Ureter (tissue), 1 donor: ENCODE results near the gene NEK3. TPM values are rescaled to one million over a fixed set of nuclear protein-coding genes. Genes with fewer than 3 reads are reported as not detected.
"Not testable (repeated sequence)": the region's sequence is repeated elsewhere in the genome, so short reads cannot be mapped to it uniquely, and the experiment has no call there.

Experiments used
- DNase-seq: peaks from one replicate; pipeline ENCODE4 v3.0.0-alpha.2; 2020; ENCODE audit warnings: low spot score
- total RNA-seq: library from RNA; stranded (reverse); gene quantifications from one replicate; pipeline ENCODE4 v1.2.4, GENCODE V29; 2023
- donor health status: DM: yes; HTN: yes; CAD: no.

The NEK3 gene
- total RNA-seq, 1 donor from 2014 or later, result 17.3 TPM

DNA sequence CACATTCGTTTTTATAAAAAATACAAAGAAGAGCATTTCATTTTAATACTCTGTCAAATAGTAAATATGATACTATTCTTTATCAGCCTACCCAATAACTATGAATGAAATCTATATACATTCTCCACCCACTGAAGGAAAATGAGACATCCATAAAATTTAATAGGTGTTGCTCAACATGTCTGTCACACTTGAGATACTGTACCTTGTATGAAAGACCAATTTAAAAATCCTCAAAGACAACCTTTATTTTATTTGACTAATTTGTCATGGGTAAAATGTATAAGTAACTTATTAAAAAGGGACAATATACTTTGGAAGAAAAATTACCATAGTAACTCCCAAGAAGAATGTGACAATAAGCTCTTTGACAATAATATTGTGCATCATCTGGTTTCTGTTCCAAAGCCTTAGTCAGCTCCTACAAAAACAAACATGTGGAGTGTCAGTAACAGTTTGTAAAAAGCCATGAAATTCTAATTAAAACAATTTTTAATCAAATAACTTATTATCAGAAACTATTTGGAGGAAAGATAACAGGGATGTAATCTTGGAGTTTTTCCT is 11.5 kb upstream of the NEK3 start:
- not testable (repeated sequence) for DNase-seq

DNA sequence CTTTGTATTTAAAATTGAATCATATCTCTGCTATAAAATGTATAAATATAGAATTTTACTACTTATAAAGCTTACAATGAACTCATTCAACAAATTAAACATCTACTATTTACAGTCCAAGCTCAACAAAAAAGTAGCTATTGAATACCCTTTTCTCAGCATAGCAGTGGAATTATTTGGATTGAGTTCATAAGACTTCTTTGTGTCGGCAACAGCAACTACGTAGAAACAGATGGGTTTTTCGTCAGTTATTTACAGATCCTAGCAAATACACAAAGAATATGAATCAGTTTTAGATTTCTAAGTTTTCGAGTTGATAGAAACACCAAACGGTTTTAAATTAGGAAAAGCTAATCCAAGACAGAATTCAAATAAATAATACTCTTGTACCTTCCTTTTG is 10.4 kb upstream of the NEK3 start:
- no peak for DNase-seq

DNA sequence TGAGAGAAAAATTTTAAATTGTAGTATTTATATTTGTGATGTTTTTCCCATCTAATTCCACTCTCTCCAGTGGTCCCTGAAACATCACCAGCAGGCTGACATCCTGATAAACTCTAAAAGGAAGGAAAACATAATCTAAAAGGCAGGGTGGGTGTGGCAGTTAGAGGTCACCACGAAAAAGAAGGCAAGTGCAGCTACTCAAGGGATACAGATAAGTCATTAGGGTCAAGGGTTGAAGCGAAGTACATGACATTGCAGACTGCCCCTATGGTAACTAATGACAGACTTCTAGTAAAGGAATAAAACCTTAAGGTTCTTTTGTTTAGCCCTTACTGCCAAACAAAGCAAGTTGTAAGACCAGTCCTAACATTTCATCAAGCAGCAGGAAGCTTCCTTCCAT is 6.0 kb upstream of the NEK3 start:
- DNase-seq, result no peak

DNA sequence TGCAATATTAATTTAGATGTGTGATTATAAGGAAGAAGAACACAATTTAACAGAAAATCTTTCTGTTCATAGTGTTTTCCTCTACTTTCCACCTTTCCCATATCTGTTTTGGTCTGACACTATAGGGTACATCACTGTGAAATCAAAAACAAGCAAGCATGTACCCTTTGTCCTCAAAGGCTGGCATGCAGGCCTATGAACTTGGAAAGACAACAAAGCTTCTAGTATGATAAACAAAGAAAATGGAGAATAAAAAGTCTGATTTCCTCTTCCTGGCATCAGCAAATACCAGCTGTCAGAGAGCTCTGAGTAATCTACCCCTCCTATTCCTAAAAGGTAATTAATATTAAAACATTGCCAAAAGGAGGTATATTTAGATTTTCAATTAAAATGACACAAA is 5.6 kb upstream of the NEK3 start:
- no peak for DNase-seq

DNA sequence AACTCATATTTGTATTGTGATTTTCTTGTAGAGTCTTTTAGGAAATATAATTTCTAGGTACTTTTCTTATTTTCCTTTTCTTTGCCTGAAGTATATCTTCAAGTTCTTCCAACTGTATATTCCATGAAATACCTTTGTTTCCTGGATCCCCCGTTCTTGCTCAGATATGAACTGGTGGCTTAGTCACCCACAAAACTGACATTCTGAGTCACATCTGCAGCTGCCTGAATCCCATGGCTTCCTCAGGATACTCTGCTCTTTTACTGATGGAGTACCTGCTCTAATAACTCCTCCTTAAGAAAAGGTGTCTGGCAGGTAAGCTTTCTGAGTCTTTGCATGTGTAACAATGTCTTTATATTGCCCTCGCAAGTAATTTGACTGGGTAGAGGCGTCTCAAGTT is 4.5 kb upstream of the NEK3 start:
- DNase-seq, result not testable (repeated sequence)

DNA sequence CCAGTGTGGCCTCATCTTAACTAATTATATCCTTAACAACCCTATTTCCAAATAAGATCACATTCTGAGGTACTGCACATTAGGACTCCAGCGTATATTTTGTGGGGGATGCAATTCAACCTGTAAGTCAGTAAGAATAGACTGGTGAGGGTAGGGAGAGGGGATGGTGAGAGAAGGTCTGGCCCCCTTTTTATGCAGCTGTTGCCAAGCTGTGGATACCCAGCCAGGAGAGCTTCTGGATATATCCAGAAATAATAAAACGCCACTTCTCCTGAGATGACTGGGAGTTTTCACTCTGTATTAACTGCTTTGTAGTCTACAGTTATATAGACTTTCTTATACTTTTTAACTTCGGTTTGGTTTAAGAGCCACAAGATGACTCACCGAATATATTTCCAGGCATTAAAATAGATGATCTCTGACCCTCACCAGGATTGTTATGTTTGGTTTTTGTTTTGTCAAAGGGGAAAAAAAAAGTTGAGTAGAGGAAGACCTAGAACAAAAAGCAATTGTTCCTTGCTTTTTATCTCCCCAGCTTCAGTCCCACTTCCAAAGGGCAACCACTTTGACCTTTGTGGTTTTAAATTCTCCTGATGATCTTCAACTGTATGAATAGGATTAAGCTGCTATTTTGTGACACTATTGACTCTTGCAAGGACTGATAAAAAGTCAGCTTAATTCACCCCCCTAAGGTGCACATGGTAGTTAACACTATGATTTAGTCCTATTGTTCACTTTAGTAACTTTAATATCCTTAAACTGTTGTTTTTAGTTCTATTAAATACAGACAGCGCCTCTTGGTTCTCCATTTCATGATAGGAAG is 3.1 kb upstream of the NEK3 start:
- DNase-seq, result no peak

DNA sequence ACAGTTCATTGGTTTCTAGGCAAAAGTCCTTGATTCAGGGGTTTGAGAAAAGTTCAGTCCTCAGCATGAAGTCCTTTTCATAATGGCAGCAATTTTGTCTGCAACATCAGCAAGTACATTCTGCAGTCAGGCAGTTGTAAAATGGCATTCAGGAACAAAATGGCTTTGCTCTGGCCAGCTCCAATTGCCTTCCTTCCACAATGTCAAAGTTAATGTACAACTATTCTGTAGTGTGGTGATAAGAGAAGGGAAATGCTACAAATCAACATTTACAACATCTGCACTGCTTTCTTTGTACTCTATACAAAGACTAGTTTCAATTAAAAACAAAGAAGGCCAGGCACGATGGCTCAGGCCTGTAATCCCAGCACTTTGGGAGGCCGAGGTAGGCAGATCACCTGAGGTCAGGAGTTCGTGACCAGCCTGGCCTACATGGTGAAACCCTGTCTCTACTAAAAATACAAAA is 1.8 kb upstream of the NEK3 start:
- no peak for DNase-seq

DNA sequence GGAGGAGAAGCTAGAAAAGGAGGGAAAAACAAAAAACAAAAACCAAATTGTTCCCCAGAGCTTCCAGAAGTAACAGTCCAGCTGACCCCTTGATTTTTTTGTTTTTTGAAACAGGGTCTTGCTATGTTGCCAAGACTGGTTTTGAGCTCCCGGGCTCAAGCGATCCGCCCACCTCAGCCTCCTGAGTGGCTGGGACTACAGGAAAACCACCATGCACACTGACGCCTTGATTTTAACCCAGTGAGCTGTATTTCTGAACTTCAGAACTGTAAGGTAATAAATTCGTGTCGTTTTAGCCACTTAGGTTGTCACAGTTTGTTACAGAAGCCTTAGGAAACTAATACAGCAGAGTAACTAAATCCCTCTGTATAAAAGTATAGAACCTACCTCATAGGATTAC is 1.1 kb upstream of the NEK3 start:
- DNase-seq, result no peak

DNA sequence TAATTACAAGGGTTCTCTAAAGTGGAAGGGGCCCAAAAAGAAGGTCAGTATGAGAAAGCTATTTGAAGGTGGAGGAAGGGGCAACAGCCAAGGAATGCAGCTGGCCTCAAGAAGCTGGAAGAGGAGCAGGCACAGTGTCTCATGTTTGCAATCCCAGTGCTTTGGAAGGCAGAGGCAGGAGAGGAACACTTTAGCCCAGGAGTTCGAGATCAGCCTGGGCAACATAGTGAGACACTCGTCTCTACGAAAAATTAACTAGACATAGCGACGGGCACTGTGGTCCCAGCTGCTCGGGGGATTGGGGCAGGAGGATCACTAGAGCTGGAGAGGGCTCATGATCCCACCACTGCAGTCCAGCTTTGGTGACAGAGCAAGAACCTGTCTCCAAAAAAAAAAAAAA is 656 bp upstream of the NEK3 start:
- DNase-seq, result no peak

DNA sequence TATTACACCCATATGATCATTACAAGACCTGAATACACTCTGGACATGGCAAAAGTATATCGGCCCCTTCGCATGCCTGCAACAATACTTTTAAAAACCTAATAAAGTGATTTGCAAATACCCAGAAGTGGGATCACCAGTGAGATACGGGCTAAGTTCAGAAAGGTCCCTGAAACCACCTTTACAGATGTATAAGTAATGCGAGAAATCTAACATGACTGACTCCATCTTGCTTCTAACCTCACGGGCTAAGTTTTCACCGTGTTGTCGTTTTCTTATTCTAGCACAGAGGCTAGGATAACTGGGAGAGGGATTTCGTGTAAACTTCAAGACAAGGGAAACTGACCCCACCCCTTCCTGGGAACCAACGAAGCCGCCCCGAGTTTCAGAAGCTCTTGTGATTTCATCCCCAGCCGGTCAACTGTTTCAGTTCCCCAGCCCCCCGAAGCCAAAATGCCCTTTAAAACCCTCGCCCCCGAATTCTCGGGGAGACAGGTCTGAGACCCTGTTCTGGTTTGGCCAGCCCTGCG is 703 bp downstream of the NEK3 start:
- DNase-seq, result peak; percentile 49

DNA sequence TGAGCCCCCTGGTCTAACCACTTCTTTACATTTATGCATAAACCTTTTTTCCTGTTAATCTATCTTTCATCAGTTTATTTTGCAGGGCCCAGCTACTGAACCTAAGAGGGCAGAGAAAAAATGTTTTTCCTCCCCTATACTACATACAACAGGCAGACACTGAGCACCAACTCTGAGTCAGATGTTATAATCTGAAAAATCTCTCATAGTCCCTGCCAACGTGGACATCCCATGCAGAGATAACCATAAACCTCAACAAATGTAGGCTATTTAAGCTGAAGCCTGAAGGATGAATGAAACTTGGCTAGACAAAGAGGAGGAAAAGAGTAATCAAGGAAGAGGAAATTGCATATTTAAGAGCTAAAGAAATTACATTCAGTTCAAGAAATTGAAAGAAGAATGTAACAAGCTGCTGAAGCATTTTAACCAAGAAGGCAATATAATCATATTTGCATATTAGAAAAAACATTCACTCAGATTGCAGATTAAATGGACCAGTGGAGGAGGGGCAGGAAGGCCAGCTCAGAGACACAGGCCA is 2.6 kb downstream of the NEK3 start:
- DNase-seq, result no peak

DNA sequence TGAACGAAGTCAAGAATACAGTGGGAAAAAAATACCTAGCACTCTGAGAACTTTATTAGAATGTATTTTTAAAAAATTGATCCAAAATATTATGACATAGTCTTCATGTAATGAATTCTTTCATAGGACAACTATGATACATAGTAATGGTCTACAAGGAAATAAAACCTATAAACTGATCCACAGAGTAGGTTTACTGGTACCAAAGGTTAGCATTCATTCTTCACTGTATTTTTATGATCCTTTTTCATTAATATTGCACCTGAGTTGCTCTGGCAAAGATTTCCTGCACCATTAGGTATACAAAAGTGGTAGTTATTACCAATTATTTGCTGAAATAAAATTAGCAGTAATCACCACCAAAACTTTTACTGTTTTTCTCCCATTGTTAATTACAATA is 4.2 kb downstream of the NEK3 start:
- no peak for DNase-seq

DNA sequence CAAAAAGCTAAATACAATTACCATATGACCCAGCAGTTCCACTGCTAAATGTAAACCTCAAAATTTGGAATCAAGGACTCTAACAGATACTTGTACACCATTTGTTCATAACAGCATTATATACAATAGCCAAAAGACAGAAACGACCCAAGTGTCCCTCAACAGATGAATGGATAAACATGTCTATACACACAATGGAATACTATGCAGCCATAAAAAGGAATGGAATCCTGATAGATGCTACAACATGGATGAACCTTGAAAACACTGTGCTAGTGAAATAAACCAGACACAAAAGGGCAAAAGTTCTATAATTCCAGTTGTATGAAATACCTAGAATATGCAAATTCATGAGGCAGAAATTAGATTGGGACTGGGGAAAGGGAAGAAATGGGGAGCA is 12.2 kb downstream of the NEK3 start:
- DNase-seq, result no peak

DNA sequence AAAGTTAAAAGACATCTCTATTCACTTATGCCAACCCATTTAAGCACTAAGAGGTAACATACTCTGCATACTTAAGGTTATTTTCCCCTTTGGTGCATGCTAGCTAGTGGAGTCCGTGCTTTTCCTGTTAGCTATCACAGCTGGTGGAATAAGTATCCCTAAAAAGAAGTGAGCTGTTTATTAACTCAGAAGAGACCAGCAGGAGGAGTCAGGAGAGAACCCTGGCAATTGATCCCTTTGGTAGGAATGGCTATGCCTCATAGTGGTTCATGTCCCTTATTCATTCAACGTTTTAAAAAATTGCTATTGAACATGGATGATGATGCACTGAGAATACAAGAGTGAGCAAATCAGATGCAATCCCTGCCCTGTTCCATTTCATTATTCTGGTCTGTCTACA is 18.1 kb downstream of the NEK3 start:
- DNase-seq, result no peak

DNA sequence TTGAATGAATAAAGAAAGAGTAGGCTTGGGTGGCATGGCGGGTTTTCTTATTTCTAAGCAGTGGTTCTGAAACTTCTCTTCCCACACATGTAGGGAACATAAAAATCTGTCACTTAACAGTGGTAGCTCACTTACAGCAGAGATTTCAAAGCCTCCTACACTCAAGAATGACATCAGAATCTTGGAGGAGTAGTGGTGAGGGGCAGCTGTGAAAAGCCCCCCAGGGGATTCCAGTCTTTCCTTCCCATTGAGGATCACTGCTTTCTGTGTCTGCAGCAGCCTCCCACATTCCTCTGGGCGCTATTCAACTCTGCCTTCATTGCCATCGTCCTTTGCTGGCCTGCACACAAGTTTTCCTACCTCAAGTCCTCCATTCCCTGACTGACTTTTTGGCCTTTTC is 21.9 kb downstream of the NEK3 start:
- no peak for DNase-seq

DNA sequence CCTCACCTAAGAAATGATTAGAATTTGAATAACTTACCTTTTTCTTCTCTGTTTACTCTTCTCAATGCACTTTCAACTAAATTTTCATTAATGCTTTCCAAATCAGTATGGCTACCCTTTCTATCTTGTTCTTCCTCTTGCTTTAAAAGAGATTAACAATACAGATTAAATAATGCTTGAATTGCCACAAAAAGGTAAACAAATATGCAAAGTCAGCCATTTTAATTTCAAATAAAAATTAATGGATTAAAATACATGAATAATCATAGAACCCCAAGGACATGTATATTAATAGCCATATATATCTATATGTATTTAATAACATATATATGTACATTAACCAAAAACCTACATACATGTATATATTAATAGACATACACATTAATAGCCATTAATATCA is 22.6 kb downstream of the NEK3 start:
- no peak for DNase-seq

DNA sequence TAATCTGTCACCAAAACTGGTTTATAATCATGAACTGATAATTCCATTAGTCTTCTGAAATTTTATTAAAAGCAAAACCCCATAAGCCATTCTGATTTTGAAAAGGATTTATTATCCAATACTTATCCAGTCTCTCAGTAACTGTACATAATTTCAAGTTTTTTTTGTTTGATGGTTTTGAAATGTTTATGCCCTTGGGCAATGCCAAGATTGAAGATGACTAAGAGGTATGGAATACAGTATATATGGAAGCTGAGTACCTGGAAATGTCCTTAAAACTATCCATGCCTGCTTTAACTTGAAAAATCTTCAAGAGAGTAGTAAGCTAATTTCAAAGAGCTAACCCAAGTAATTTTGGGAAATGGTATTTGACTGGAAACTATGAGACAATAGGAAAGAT is 28.8 kb downstream of the NEK3 start:
- DNase-seq, result no peak

DNA sequence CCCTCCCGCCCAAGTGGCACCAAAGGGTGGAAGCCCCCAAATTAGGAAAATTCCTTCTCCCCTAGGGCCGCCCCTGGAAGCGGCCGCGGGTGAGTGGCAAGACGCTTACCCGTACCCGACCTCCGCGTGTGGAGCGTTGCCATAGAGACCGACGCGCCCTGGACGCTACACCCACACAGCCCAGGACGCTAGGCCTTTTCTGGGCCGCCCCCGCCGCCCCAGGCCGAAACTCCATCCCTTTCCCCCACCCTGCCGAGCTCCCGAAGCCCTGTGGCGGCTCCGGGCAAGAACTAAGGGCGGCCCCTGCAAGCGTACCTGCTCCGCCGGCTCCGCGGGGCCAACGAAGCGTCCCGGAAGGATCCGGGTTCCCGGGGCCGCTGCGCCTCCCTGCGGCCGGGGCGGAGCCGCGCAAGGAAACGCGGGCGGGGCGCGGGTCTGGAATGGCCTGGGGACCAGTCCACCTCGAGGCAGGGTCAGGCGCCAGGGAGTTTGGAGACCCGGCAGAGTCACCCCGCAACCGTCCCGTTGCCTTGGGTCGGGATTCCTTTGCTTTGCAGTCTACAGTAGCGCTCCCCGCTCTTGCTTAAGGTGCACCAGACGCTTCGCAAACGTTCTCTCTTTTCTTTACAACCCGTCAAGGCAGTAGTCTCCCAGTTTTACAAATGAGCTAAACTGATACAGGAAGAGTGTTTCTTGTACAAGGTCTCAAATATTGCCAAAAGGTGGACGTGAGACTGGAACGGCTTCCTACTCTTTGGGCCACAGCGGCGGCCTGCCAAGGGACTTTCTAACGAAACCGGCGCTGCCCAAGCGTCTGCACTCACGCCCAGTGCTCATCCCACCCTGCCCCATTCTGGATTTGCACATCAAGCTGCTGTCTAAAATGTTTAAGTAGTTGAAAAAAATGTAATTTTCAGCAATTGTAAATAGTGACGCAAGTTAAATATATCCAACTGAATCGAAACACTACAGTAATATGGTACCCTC is 30.4 kb downstream of the NEK3 start, which contains the start of gene NEK5:
Gene NEK5, minus strand, starts transcription at position 360 of the 987 bp plus-strand sequence. CDS start 1,591 bp downstream, outside the sequence.
- peak; percentile 51 for DNase-seq

DNA sequence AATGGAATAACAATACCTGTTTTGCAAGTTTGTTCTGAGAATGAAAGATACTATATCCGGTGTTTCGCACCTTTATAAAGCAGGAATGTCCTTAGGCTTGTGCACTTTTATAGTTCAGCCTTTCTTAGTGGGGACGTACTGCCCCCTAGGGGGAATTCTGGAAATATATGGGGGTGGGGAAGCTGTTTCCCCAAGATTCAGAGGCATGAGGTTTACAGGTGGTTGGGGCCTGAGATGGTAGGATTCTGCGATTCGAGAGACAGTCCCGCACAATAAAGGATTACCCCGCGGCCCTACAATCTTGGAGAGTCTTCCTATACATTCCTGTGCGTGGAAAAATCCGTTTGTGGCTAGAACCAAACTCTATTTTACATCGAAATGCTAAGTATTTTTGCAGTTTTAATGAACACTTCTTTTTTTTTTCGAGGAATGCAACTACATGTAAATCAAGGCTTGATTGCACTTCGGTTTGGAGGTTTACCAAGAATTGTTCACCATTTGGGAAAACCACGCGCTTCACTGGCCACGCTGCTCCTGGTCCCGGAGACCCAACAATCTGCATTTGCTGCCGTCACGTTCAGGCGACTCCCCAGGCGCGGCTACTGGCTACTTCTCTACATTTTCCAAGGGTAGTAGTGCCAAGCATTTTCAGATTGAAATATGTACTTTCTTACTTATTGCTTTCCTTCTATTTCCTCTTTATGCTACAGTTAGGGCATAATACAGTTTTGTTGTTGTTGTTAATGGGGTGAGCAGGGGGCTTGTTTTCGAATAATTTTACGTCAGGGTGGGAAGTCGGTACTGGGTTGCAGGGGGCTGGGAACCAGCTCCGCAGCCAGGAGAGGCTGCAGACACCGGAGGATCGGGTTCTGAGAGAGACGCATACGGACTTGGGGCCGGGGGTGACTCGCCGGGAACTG is 31.4 kb downstream of the NEK3 start:
- DNase-seq, result peak; percentile 56

DNA sequence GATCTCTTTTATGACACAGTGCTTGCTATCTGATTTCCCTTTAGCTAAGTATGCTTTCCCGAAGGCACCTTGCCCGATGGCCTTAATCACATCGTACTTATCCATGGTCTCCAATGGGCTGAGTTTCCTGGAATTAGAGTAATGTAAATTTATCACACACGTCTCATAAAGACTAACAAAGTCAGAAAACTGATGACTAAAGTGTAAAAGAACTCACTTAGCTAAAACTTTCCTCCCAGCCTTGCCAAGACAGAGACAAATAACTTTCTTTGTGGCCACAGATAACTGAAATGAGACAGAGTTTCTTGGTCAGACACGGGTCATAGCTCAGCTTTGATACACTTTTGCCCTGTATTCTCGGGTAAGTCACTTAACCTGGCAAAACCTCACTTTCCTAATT is 32.0 kb downstream of the NEK3 start:
- no peak for DNase-seq

DNA sequence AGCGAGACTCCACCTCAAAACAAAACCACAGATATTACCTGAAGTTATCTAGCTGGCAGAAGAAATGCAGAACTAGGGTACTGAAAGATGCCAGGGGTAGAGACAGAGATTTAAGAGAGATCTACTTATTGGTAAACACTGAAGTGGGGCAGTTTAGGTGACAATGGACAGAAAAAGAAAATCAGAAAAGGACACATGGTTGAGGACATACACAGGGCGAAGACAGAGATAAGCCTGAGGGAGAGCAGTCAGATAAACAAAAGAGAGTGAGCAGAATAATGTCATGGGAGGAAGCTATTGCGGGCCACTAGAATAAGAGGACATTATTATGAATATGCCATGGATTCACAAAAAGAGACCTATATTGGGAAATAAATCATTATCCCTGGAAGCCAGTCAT is 33.9 kb downstream of the NEK3 start:
- no peak for DNase-seq
